HT1080 (cell line): ENCODE results near the gene TUT1. TPM values are rescaled to one million over a fixed set of nuclear protein-coding genes. Genes with fewer than 3 reads are reported as not detected.
"Not testable (repeated sequence)": the region's sequence is repeated elsewhere in the genome, so short reads cannot be mapped to it uniquely, and the experiment has no call there.

Source experiments
- DNase-seq: peaks from one replicate; pipeline ENCODE4 v3.0.0-alpha.2; 2015; ENCODE audit warnings: low read depth
- polyA plus RNA-seq, 2 experiments: library from polyadenylated mRNA; depleted of rRNA; stranded (reverse); fragments of >200 nt; gene quantifications; 2 replicates each; pipeline ENCODE4 v1.2.3, GENCODE V29; 2015
- total RNA-seq: library from RNA; depleted of rRNA; stranded (reverse); fragments of >200 nt; shearing (Covaris generic); gene quantifications from 2 replicates; pipeline ENCODE4 v1.2.3, GENCODE V29; 2014; rRNA removed

Gene TUT1, protein sequence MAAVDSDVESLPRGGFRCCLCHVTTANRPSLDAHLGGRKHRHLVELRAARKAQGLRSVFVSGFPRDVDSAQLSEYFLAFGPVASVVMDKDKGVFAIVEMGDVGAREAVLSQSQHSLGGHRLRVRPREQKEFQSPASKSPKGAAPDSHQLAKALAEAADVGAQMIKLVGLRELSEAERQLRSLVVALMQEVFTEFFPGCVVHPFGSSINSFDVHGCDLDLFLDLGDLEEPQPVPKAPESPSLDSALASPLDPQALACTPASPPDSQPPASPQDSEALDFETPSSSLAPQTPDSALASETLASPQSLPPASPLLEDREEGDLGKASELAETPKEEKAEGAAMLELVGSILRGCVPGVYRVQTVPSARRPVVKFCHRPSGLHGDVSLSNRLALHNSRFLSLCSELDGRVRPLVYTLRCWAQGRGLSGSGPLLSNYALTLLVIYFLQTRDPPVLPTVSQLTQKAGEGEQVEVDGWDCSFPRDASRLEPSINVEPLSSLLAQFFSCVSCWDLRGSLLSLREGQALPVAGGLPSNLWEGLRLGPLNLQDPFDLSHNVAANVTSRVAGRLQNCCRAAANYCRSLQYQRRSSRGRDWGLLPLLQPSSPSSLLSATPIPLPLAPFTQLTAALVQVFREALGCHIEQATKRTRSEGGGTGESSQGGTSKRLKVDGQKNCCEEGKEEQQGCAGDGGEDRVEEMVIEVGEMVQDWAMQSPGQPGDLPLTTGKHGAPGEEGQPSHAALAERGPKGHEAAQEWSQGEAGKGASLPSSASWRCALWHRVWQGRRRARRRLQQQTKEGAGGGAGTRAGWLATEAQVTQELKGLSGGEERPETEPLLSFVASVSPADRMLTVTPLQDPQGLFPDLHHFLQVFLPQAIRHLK
- total RNA-seq: 19.6 and 21.0 TPM in 2 replicates
- 27.4 and 27.9 TPM in 2 replicates for polyA plus RNA-seq (2015; cell fraction: cytosol; rRNA removed)
- polyA plus RNA-seq (2015; cell fraction: nucleus; rRNA removed): 89.5 and 94.7 TPM in 2 replicates

DNA sequence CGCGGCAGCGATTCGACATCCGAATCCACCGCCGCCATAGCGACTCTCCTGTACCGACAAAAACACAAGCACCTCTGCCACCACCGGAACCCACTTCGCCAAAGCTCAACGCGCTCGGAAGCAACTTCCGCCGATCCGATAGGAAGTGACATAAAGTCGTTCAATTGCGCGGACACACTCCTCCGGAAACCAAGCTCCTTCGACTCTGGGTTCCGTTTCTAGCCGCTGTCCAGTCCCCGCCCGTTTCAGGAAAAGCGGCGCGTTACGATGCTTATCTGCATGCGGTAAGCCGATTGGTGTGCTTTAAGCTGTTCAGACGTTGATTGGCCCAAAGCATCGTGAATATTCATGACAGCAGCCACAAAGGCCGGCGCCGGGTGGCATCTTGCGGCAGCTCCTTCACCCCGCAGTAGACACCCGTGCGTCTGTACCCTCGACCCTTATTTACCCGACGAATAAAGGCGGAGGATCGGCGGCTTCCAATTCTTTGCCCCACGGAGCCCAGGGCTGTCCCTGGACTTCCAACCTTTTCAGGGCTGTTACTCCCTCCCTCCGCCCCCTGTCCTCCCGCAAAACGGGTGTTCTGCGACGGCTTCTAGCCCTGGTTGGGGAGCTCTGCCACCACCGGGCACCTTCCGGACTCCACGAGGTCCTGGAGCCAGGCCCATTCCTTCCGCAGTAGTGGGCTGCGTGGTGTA, at the start of gene TUT1:
Gene TUT1, minus strand, starts transcription at position 76 of the 698 bp plus-strand sequence. Its CDS starts 38 bp downstream, at position 38.
- DNase-seq: peak; percentile 99

DNA sequence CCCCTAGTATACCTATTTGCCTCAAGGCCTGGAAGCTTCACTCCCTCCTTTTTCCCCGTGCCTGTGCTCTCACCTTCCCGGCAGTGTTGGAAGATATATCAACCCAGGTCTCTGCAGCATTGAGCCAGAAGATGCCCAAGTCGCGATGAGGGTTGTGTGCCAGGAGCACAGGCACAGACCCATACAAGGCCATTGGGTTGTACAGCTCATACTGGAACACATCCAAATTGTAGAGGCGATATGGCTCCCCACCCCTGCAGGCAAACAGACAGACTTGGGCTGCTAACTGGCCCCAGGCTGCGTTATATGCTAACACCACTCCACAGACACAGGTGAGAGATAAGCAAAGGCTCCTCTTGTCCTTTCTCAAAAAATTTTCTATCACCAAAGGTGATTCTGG, 41.2 kb upstream of the TUT1 start:
- no peak for DNase-seq

DNA sequence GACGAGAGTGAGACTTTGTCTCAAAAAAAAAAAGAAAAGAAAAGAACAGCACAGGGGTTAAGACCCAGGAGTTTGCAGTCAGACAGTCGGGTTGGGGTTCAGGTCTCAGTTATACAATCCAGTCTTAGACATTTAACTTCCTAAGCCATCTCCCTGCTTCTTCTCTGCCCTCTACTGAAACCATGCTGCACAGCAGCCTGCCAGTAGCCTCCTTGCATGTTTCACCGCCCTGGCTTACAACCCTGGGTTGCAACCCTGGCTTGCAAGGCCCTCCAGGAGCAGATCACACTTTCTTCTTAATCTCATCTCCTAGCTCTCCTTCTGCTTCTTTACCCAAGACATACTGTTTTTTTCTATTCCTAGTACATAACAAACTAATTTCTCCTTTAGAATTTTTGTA, 36.4 kb upstream of the TUT1 start:
- DNase-seq: no peak

DNA sequence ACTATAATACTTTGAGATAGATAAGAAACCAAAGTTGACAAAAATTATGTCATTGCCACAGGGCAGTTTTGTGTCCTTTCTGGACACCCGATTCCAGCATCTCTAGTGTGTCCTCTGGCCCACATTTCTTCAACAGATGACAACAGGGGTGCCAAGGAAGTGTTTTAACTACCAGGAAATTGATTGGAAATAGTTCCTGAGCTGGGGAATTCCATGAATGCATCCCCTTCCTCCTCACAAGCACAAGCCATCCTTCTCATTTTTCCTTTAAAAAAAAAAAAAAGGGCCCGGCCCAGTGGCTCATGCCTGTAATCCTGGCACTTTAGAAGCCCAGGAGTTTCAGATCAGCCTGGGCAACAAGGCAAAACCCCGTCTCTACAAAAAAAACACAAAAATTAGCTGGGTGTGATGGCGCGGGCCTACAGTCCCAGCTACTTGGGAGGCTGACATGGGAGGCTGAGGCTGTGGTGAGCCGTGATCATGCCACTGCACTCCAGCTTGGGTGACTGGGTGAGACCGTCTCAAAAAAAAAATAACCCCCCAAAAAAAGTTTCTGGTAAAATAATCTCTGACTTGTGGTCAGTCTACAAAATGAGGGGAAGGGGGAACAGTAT, 31.3 kb upstream of the TUT1 start:
- no peak for DNase-seq

DNA sequence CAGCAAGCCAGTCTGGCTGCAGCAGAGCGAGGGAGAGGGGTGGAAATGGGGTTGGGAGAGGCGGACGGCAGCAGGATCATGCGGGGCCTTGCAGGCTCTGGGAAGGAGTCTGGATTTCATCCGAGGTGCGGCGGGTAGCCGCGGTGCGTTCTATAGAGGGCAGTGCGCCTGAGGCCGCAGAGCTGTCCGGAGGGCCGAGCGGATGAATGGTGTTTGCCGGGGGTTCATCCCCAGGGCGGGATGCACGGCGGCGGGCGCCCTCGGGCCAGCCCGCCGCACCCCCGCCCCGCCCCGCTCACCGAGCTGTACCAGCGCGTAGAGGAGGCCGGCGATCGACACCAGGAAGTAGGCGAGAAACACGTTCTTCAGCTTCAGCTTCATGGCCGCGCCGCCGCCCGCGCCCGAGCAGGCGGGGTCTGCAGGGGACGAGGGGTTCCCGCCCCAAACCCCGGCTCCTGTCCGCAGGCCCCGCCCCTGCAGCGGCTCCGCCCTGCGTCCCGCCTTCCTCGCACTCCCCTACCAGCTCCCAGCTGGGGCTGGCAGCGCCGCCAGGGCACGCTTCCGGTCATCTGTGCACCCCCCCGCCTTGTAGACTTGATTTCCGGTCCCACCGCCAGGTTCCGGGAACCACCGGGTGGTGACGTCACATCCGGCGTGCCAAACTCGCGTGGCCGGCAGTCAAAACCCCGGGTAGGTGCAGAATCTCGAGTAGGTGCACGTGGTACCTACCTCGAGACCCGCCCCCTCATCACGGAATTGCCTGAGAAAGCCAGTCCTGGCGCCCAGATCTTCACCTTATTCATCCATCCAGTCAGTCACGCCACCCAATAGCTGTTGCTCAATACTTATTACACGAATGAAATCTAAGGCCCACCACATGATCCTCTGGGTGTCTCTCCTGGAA, 30.5 kb upstream of the TUT1 start, which contains the start of gene B3GAT3:
Gene B3GAT3, minus strand, starts transcription at position 420 of the 904 bp plus-strand sequence. Its CDS starts 39 bp downstream, at position 381.
- DNase-seq: peak; percentile 98

DNA sequence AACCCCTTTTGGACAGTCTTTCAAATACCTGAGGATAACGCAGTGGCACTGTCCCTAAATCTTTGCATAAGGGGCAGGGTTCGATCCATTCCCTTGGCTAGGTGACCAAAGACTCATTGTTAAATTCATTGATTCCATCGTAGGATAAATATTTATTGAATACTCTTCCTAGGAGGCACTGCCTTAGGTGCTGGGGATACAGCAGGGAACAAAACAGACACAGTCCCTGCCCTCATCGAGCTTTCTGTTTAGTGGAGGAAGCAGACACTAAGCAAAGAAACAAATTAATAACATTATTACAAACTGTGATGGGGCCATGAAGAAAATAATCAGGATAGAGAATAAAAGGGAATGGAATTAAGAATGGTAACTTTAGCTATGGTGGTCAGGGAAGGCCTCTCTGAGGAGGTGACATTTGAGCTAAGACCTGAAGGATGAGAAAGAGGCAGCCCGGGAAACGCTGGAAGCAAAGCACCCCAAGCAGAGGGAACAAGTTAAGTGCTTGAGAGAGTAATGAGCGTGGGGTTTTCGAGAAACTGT, 29.8 kb upstream of the TUT1 start:
- no peak for DNase-seq

DNA sequence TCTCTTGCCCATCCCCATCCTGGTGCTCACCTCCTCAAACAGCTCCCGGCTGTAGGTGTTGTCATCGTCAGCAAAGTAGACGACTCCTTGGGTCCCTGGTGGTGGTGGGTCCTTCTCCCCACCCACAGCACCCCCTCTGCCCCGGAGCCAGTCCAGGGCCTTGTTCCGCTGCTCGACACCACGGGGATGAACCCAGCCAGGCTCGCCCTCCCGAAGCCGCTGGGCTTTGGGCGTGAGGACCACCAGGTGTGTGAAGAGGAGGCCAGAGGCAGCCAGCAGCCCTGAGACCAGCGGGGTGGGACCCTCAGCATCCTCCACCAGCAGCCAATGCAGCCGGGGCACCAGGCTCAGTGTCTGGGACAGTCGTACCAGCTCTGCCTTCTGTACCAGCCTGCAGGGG, 25.6 kb upstream of the TUT1 start:
- not testable (repeated sequence) for DNase-seq

DNA sequence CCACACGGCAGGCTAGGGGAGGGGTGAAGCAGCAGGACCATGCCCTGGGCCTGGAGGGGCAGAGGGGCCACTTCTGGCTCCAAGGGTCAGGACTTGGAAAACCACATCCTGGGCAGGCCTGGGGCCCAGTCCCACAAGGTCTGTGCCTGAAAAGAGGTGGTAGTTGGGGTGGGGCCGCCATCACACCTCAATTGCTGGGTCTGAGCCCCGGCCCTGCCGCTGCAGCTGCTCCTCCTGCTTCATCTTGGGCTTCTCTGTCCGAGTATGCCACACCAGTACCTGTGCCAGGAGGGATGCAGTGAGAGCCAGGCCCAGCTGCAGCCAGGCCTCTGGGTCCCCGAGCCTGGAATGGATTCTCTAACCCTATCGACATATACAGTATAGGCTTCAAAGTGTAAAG, 24.2 kb upstream of the TUT1 start:
- DNase-seq: no peak

DNA sequence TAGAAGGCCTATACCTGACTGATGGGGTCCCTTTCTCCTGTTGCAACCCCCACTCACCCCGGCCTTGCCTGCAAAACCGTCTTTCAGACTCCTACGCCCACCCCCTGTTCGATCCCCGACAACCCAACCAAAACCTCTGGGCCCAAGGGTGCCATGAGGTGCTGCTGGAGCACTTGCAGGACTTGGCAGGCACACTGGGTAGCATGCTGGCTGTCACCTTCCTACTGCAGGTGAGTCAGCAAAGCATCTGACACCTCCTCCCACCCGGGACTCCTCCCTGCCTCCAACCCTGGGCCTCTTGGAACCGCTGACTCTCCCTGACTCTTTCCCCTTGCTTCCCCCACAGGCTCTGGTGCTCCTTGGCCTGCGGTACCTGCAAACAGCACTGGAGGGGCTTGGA, 23.0 kb upstream of the TUT1 start:
- DNase-seq: peak; percentile 34

DNA sequence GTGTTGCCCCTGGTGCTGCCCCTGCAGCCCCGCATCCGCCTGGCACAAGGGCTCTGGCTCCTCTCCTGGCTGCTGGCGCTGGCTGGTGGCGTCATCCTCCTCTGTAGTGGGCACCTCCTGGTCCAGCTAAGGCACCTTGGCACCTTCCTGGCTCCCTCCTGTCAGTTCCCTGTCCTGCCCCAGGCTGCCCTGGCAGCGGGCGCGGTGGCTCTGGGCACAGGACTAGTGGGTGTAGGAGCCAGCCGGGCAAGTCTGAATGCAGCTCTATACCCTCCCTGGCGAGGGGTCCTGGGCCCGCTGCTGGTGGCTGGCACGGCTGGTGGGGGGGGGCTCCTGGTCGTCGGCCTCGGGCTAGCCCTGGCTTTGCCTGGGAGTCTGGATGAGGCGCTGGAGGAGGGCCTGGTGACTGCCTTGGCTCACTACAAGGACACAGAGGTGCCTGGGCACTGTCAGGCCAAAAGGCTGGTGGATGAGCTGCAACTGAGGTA, 22.0 kb upstream of the TUT1 start:
- no peak for DNase-seq

DNA sequence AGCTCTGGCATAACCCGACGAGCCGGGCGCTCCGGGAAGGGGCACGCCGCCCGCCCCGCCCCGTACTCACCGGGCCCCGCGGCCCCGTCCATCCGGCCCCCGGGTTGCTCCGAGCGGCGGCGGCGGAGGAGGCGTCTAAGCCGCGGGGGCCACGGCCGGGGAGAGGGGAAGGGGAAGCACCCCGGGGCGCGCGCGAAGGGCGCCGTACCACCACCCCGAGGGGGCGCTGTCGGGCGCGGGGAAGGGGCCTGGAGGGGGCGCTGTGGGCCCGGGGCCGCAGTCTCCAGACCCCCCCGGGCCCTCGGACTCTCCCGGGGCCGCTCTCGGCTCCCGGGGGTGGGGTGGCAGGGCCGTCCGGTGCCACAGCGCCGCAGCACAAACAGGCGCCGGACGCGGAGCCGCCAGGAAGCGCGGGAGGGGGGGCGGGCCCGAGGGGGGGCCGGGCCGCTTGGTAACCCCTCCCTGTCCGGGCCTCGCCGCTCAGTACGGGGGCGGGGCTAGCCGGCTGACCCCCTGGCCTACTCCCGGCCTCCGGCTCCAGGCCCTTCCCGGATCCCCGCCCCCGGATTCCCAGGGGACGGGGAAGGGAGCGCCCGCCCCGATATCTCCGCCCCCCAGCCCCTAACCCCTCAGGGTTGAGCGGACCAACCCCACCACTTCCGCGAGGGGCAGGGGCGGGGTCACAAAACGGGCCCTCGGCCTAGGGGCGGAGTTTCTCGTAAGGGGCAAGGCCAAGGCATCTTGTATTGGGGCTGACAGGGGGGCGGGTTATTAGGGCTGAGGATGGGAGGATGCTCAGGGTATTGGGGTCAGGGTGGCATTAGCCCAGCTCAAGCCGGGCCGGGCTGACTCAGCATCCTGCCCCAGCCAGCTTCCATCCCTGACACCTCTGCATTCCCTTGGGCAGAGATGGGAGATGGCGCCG, 21.3 kb upstream of the TUT1 start, which contains the start of the genes EML3 and ROM1:
Gene EML3, minus strand, starts transcription at position 410 of the 925 bp plus-strand sequence. Its CDS starts 318 bp downstream, at position 92.
Gene ROM1, plus strand, starts transcription at position 892 of the 925 bp plus-strand sequence. Its CDS starts 25 bp downstream, at position 917.
- peak; percentile 77 for DNase-seq

DNA sequence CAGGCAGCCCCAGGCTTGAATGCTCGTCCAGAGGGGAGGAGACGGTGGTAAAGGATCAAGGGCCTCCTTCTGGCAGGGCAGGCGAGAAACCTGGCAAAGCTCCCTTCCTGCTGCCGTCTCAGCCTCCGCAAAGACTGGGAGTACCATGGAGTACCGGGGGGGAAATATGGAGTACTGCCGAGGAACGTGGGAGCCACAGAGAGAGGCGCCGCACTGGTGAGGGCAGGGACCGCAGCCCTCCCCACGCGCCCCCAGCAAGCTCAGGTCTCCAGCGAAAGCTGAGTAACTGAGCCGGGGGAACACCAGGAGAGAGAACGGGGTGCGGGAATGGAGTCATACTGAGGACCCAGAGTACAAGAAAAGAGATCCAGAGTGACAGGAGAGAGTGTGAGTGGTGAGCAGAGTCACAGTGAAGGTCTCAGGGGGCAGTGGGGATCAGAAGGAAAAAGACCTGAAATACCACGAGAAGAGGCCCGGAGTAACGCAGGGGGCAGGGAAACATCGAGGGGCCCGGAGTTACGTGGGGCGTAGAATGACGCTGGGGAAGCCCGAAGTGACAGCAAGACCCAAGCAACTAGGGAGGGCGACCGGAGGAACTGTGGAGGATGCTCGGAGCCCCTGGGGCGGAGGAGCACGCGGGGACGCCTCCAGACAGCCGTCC, 20.5 kb upstream of the TUT1 start:
- DNase-seq: peak; percentile 45

DNA sequence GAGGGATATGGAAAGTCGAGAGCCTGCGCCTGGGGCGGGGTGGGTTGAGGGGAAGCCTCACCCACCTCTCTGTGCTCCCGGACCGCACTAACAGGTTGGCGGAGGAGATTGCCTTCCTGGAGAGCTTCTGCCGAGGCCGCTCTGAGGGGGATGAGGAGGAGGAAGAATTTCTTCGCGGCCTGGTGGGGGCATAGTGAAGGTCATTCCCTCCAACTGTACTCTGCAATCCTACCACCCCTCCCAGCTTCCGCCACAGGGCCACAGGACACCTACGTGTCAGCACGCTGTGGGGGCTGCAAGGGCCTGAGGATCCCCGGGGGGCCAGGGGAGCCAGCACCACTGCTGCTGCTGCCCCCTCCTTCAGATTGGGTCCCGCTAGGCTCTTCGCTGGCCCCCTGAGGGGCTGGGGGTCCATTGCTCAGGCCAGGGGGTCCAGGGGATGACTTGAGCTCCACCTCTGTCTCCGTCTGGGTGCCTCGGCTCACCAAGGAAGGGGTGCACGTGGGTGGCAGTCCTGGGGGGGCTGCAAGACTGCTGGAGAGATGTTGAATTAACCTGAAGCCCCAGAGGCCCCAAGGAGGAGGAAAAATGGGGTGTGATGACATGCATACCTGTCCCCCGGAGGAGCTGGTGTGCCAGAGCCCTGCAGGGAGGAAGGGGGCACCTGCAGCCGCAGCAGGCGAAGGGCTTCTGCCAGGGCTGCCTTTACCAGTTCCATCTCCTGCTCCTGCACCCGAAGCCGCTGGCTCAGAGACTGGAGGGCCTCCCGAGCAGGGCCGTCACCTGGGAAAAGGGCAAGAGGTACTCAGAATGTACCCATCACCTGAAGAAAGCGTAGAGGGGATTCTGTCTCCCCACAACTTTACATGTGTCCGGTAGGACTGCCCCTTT, 19.7 kb upstream of the TUT1 start:
- no peak for DNase-seq

DNA sequence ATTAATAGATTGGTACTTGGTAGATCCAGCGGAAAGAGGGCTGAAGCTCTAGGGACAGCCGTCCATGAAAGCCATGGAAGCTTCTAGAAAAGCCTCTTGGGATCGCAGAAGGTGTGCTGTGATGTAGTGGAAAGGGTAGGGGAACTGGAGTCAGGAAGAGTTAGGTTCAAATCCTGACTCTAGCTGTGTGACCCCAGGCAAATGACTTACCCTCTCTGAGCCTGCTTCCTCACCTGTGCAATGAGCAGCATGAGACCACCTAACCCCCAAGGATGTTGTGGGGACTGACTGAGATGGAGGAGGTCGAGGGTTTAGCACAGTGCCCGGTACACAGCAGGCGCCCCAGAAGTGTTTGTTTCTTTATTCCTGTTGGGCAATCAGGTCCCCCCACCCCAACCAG, 19.1 kb upstream of the TUT1 start:
- DNase-seq: no peak

DNA sequence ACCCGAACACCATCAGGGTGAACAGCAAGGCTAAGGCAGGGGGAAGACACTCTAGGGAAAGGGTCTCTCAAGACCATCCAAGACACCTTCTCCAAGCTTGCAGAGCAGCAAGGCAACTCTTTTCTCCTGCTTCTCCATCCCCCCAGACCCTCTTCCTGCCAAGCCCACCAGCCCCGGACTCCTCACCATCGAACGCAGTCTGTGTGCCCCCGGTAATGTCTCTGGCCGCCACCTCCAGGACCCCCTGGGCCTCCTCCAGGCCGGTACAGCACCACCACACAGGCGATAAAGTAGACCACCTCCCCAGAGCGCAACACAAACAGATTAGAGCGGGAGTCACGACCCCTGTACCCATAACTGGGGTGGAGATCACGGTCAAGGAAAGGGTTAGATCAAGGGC, 17.5 kb upstream of the TUT1 start:
- DNase-seq: no peak

DNA sequence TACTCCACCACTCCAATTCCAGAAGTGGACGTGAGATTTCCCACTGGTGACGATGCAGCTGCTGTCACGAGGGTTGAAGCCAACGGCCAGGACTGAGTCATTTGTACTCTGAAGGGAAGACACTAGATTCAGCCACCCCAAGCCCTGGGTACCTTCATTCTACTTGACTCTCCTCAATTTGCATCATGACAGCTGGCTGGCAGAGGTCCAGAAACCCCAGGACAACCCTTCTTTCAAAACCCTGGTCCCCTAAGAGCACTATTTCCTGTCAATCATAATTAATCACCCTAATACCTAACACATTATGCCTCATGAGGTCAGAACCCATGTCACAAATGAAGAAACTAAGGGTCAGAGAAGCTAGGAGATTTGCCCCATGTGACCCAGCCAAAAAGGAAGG, 16.4 kb upstream of the TUT1 start:
- no peak for DNase-seq
